HepG2 (cell line): ENCODE results near the gene LTB4R2. TPM values are rescaled to one million over a fixed set of nuclear protein-coding genes. Genes with fewer than 3 reads are reported as not detected.

ENCODE experiments used
- ARNT ChIP-seq: fragments of 450-650 bp; IDR thresholded peaks from 2 replicates; pipeline ENCODE4 v1.6.1; 2017
- FOXA3 ChIP-seq: IDR thresholded peaks from 2 replicates; pipeline ENCODE4 v1.6.1; 2016; ENCODE audit warnings: missing genetic modification reagents, missing compliant biosample characterization
- KLF16 ChIP-seq, 2 experiments: sonication (generic) in 1 of 2; formaldehyde crosslinking in 1 of 2; IDR thresholded peaks; 2 replicates each; pipeline versions ENCODE4 v1.6.1 to v1.8.0; 2016 to 2023; ENCODE audit warnings: missing genetic modification reagents in 2 of 2, missing compliant biosample characterization in 1 of 2
- NBN ChIP-seq: fragments of 450-650 bp; conservative IDR thresholded peaks from 2 replicates; pipeline ENCODE4 v1.6.1; 2017
- NFRKB ChIP-seq: fragments of 450-650 bp; IDR thresholded peaks from 2 replicates; pipeline ENCODE4 v1.6.1; 2017
- RBFOX2 ChIP-seq: fragments of 200-400 bp; formaldehyde crosslinking; IDR thresholded peaks from 2 replicates; pipeline ENCODE4 v1.6.1; 2017; ENCODE audit warnings: low read depth, mild to moderate bottlenecking, low read length
- REXO4 ChIP-seq: sonication (generic); formaldehyde crosslinking; IDR thresholded peaks from 2 replicates; pipeline ENCODE4 v1.8.0; 2022; ENCODE audit warnings: missing genetic modification reagents, mild to moderate bottlenecking, borderline replicate concordance
- RFXAP ChIP-seq: sonication (generic); formaldehyde crosslinking; IDR thresholded peaks from 2 replicates; pipeline ENCODE4 v1.4.0; 2020; ENCODE audit warnings: missing genetic modification reagents, borderline replicate concordance
- TBL1XR1 ChIP-seq: fragments of 150-350 bp; IDR thresholded peaks from 2 replicates; pipeline ENCODE4 v1.6.1; 2014; ENCODE audit warnings: borderline replicate concordance, low read length; ENCODE audit not compliant: partially characterized antibody
- ZNF282 ChIP-seq: fragments of 450-650 bp; IDR thresholded peaks from 2 replicates; pipeline ENCODE4 v1.6.1; 2018; ENCODE audit not compliant: partially characterized antibody
- ZNF34 ChIP-seq: sonication (generic); formaldehyde crosslinking; IDR thresholded peaks from 2 replicates; pipeline ENCODE4 v1.4.0; 2020; ENCODE audit warnings: mild to moderate bottlenecking, missing genetic modification reagents, borderline replicate concordance
- ZNF446 ChIP-seq: sonication (generic); formaldehyde crosslinking; IDR thresholded peaks from 2 replicates; pipeline ENCODE4 v1.5.0; 2020; ENCODE audit warnings: mild to moderate bottlenecking, missing genetic modification reagents
- ZNF724P ChIP-seq: sonication (generic); formaldehyde crosslinking; IDR thresholded peaks from 2 replicates; pipeline ENCODE4 v1.8.0; 2022; ENCODE audit warnings: missing genetic modification reagents, borderline replicate concordance
- ZNF891 ChIP-seq: sonication (generic); formaldehyde crosslinking; IDR thresholded peaks from 2 replicates; pipeline ENCODE4 v1.5.0; 2020; ENCODE audit warnings: mild to moderate bottlenecking, missing genetic modification reagents
- polyA plus RNA-seq, 8 experiments: library from polyadenylated mRNA; depleted of rRNA in 3 of 8; stranded (reverse) in 7 of 8; unstranded in 1 of 8; fragments of >200 nt; fragmentation: Illumina TruSeq in 4 of 8; extraction: Trizol in 4 of 8; gene quantifications; 2 replicates each; pipeline versions ENCODE4 v1.2.1 to v1.2.3, GENCODE V29; 2011 to 2016; ENCODE audit warnings: low read depth in 4 of 8, missing spikeins in 1 of 8, mixed read lengths in 1 of 8; ENCODE audit not compliant: insufficient read depth in 1 of 8
- total RNA-seq, 5 experiments: library from RNA; depleted of rRNA; stranded (reverse); fragments of >200 nt; fragmentation: Illumina TruSeq; extraction: Trizol; gene quantifications; 2 replicates each; pipeline ENCODE4 v1.2.3, GENCODE V29; 2016; ENCODE audit warnings: low read depth in 1 of 5
- TF ChIP-seq, protein P1 (sequence below): sonication (generic); formaldehyde crosslinking; IDR thresholded peaks from 2 replicates; pipeline ENCODE4 v1.5.1; 2020; ENCODE audit warnings: mild to moderate bottlenecking, missing genetic modification reagents
- TF ChIP-seq, protein P2 (sequence below): sonication (generic); formaldehyde crosslinking; IDR thresholded peaks from 2 replicates; pipeline ENCODE4 v1.4.0; 2020; ENCODE audit warnings: missing genetic modification reagents

Gene LTB4R2
- total and polyA plus RNA-seq, 2 of the 13 experiments (the other 11 are each of a cell fraction or from before 2014, with no cell fraction given), result 3.9 to 6.9 TPM

DNA sequence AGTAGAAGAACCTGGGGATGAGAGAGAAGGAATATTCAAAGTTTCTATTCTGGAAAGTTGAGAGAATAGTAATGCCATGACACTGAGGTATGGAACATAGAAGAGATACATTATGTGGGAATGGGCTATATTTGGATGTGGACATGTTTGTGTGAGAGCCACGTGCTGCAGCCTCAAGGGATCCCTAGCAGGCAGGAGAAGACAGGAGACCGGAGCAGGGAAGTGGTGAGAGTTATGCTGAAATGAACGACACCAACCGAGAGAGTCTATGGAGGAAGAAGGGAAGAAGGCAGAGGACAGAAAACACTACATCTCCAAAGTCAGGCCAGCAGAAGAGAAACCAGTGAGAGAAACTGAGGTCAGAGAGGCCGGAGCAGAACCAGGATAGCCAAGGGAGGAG, 39.8 kb downstream of the LTB4R2 start (continued):
- TF ChIP-seq RBFOX2, result no peak
- no peak for TF ChIP-seq ZNF446 (CRISPR knock-in tag)
- no peak for TF ChIP-seq ZNF282
- TF ChIP-seq ZNF724P, result no peak
- no peak for TF ChIP-seq ZNF34 (CRISPR knock-in tag)
- no peak for TF ChIP-seq RFXAP (CRISPR knock-in tag)
- 0 out of 2 replicates have a peak, but pooled peaks have one; percentile 64 for TF ChIP-seq ARNT
- TF ChIP-seq ZNF891 (CRISPR knock-in tag), result no peak
- TF ChIP-seq, protein P1, sequence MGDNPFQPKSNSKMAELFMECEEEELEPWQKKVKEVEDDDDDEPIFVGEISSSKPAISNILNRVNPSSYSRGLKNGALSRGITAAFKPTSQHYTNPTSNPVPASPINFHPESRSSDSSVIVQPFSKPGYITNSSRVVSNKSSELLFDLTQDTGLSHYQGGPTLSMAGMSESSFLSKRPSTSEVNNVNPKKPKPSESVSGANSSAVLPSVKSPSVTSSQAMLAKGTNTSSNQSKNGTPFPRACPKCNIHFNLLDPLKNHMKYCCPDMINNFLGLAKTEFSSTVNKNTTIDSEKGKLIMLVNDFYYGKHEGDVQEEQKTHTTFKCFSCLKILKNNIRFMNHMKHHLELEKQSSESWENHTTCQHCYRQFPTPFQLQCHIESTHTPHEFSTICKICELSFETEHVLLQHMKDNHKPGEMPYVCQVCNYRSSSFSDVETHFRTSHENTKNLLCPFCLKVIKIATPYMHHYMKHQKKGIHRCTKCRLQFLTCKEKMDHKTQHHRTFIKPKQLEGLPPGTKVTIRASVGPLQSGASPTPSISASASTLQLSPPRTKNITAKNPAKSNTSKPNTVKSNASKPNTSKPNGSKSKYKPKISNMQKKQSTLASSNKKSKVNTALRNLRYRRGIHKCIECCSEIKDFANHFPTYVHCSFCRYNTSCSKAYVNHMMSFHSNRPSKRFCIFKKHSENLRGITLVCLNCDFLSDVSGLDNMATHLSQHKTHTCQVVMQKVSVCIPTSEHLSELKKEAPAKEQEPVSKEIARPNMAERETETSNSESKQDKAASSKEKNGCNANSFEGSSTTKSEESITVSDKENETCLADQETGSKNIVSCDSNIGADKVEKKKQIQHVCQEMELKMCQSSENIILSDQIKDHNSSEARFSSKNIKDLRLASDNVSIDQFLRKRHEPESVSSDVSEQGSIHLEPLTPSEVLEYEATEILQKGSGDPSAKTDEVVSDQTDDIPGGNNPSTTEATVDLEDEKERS (CRISPR knock-in tag), result no peak
- peak; percentile 31; the same call in 1 of the 2 replicates for TF ChIP-seq NFRKB
- TF ChIP-seq, protein P2, sequence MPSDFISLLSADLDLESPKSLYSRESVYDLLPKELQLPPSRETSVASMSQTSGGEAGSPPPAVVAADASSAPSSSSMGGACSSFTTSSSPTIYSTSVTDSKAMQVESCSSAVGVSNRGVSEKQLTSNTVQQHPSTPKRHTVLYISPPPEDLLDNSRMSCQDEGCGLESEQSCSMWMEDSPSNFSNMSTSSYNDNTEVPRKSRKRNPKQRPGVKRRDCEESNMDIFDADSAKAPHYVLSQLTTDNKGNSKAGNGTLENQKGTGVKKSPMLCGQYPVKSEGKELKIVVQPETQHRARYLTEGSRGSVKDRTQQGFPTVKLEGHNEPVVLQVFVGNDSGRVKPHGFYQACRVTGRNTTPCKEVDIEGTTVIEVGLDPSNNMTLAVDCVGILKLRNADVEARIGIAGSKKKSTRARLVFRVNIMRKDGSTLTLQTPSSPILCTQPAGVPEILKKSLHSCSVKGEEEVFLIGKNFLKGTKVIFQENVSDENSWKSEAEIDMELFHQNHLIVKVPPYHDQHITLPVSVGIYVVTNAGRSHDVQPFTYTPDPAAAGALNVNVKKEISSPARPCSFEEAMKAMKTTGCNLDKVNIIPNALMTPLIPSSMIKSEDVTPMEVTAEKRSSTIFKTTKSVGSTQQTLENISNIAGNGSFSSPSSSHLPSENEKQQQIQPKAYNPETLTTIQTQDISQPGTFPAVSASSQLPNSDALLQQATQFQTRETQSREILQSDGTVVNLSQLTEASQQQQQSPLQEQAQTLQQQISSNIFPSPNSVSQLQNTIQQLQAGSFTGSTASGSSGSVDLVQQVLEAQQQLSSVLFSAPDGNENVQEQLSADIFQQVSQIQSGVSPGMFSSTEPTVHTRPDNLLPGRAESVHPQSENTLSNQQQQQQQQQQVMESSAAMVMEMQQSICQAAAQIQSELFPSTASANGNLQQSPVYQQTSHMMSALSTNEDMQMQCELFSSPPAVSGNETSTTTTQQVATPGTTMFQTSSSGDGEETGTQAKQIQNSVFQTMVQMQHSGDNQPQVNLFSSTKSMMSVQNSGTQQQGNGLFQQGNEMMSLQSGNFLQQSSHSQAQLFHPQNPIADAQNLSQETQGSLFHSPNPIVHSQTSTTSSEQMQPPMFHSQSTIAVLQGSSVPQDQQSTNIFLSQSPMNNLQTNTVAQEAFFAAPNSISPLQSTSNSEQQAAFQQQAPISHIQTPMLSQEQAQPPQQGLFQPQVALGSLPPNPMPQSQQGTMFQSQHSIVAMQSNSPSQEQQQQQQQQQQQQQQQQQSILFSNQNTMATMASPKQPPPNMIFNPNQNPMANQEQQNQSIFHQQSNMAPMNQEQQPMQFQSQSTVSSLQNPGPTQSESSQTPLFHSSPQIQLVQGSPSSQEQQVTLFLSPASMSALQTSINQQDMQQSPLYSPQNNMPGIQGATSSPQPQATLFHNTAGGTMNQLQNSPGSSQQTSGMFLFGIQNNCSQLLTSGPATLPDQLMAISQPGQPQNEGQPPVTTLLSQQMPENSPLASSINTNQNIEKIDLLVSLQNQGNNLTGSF, result no peak
- no peak for TF ChIP-seq REXO4 (CRISPR knock-in tag)
- no peak for TF ChIP-seq TBL1XR1
- no peak for TF ChIP-seq KLF16 (CRISPR knock-in tag; IDR thresholded peaks at IDR 0.05)
- TF ChIP-seq FOXA3 (CRISPR knock-in tag), result no peak
- TF ChIP-seq NBN, result 0 out of 2 replicates have a peak, but pooled peaks have one; percentile 58
